Heart left ventricle (tissue), 13 donors: ENCODE results near the gene SLC38A11.

Source experiments
- CTCF ChIP-seq, 12 donors: fragments of 200-600 bp; sonication (generic) in 4 of 12; IDR thresholded peaks; one replicate each; pipeline versions ENCODE4 v1.5.0 to v1.8.0; 2018 to 2022; ENCODE audit warnings: antibody characterized with exemption in 12 of 12, mild to moderate bottlenecking in 5 of 12
- POLR2A ChIP-seq, 2 donors: fragments of 450-650 bp; IDR thresholded peaks; one replicate each; pipeline ENCODE4 v1.6.1; 2017; ENCODE audit warnings: antibody characterized with exemption in 2 of 2, mild to moderate bottlenecking in 2 of 2, moderate library complexity in 2 of 2
- donor health status: ischemic (EF 13 %, LVEDD 7.1; RV severe dilation, severe dysfunction).
- donor health status: DM: no; HTN: yes; CAD: no.
- donor health status: DM: no; HTN: no; CAD: no.
- donor health status: ischemic (EF 25% LVEDD 6.9; RV normal size, moderate dysfunction).
- donor health status: ischemic (EF 25% LVEDD 5.7; RV mildly dilated, moderate dysfunction).
- donor health status: ischemic (EF 35%, LVEDD 5.7; RV mildly dilated, moderate dysfunction).
- donor health status: nonischemic (EF 11% LVEDD 7.7; RV severe dilation, severe dysfunction).
- donor health status: DM: yes; HTN: yes; CAD: no.
- donor health status: PGD.
- donor health status: ischemic (EF 29% LVEDD 5.4; RV normal size, mild dysfunction).
- donor health status: nonischemic (EF 23%, LVEDD 6.1; RV moderate dilation, normal function).

- TF ChIP-seq CTCF (IDR thresholded peaks at IDR 0.05) (no peak), POLR2A (IDR thresholded peaks at IDR 0.05) (no peak)
These were observed 26.1 kb upstream of the SLC38A11 start for GRCh38 chr2:164981217-164981990.
